ENCODE results near the gene SRP9.
"Not testable (repeated sequence)": the region's sequence is repeated elsewhere in the genome, so short reads cannot be mapped to it uniquely, and the experiment has no call there.

SRP9 gene

DNA sequence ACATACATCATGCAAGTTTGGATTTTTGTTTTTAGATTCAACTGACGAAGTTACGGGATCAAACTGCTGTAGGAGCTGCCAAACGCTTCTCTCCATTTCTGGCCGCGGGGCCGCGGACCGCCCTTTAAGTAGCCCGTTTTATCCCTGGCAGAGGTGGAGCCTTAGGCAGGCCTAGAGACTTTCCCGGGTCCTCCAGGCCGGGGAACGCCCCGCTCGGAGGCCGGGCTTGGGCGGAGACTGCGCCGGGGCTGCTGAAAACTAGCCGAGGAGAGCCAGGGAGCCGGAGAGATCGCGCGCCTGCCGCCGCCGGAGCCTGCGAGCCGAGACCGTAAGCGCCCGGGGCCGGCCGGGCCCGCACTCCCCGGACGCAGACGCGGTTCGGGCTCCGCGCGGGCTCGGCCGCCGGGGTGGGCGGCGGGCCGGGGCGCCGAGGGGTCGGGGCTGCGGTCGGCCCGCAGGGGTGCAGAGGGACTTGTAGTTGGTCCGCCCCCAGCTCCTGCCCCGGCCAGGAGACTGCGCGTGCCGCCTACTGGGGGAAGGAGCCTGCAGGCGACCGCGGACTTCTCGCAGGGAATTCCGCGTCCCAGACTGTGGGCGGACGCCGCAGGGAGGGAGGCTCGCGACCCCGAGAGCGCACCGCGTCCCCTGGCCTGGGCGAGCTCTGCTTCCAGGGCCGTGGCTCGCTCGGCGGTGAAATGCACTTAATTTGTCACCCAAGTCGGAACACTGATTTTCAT, 32.4 kb downstream of the SRP9 start, which contains the start of gene EPHX1:
TSS of gene EPHX1 (plus strand) at position 283 of the 737 bp plus-strand sequence. CDS start 18,606 bp downstream, outside the sequence.
- ATAC-seq (replicated peaks) (peak; percentile 86), DNase-seq (peak; percentile 37 to 48 (median 42))
- peaks cover 7% of the 10 kb centered on the region in 2 donors for H3K4me1 Mint-ChIP-seq (ENCODE audit: low read depth in 2 of 2)
- H3K4me3 Mint-ChIP-seq: peak within 1 kb of the TSS; percentile 80 to 83
- peaks cover 0 to 19% of the 10 kb centered on the region in 2 donors for H3K27me3 Mint-ChIP-seq
- peak within 1 kb of the TSS; percentile 49 to 63 for H3K27ac Mint-ChIP-seq
- H3K36me3 Mint-ChIP-seq (ENCODE audit: insufficient read depth): peaks cover 3% of the 10 kb centered on the region
- H3K9me3 Mint-ChIP-seq: no peaks in the 10 kb centered on the region

DNA sequence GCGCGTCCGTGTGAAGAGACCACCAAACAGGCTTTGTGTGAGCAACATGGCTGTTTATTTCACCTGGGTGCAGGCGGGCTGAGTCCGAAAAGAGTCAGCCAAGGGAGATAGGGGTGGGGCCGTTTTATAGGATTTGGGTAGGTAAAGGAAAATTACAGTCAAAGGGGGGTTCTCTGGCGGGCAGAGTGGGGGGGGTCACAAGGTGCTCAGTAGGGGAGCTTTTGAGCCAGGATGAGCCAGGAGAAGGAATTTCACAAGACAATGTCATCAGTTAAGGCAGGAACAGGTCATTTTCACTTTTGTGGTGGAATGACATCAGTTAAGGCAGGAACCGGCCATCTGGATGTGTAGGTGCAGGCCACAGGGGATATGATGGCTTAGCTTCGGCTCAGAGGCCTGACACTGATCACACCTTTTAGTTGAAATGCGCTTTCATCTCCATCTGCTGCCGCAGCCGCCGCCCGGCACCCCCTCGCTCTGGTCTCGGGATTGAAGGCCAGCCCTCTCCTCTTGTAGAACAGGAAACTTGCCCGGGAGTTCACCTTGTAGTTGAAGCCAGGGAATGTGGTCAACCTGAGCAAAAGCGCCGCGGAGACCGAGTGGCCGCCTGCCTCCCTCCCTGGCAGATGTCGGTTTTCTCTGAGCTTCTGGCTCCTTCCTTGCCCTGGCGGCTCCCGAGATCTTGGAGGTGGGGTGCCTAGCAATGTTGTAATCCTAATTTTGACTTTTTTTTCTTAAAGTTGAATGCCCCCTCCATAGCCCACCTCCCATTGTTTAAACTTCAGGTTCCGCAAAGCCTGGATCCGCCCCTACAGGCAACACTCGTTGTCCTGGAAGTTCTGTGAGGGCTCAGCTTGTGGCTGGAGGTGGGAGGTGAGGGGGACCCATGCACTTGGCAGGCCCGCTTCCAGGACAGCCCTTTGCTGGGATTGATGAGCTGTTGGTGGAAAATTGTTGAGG, 33.2 kb downstream of the SRP9 start:
- not testable (repeated sequence) for DNase-seq; H3K36me3 Mint-ChIP-seq (ENCODE audit: insufficient read depth); H3K4me1 Mint-ChIP-seq (ENCODE audit: low read depth in 2 of 2); ATAC-seq (replicated peaks); H3K9me3 Mint-ChIP-seq
- peak overlapping the region; percentile 80 to 83 for H3K4me3 Mint-ChIP-seq
- peaks cover 0 to 19% of the 10 kb centered on the region in 2 donors for H3K27me3 Mint-ChIP-seq
- H3K27ac Mint-ChIP-seq: peak overlapping the region in 1 of 2 donors; percentile 49

DNA sequence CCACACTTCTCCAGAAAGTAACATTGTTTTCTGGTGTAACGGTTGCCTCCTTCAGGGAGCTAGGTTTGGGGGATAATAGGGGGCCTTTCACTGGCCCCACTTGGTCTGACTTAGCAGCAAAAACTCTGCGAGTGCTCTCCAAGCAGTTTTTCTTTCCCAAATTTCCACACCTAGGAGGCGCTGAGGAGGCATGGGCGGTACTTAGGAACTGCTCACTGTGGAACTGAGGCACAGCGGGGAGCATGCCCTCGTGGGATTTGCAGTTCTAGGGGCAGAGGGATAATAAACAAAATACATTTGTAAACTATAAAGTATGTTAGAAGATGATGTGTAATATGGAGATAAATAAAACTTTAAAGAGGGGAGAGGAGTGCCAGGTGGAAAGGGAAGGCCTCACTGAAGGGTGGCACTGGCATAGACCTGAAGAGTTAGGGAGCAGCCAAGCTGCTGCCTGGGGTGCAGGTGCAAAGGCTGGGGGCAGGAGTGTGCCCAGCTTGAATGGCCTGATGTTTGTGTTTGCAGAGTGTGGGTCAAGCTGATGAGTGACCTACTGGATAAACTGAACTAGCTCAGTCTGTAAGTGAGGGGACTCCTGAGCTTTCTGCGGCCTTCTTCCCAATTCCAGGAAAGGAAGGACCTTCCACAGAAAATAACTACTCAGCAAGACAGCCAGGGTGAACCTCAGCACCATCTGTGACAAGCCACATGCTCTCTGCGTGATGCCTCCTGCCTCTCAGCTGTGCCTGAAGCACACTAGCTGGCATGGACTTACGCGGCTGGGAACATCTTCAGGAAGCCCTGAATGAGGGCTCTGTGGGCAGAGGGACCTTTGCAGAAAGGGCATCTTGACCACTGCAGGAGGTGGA, 34.2 kb downstream of the SRP9 start:
- Mint-ChIP-seq H3K36me3 (ENCODE audit: insufficient read depth) (peaks cover 3% of the 10 kb centered on the region), H3K9me3 (no peaks in the 10 kb centered on the region), H3K27me3 (peaks cover 0 to 19% of the 10 kb centered on the region in 2 donors), H3K4me1 (ENCODE audit: low read depth in 2 of 2) (peaks cover 7% of the 10 kb centered on the region in 2 donors), H3K27ac (no peak overlapping the region), H3K4me3 (no peak overlapping the region)
- ATAC-seq (replicated peaks) (no peak), DNase-seq (no peak)

DNA sequence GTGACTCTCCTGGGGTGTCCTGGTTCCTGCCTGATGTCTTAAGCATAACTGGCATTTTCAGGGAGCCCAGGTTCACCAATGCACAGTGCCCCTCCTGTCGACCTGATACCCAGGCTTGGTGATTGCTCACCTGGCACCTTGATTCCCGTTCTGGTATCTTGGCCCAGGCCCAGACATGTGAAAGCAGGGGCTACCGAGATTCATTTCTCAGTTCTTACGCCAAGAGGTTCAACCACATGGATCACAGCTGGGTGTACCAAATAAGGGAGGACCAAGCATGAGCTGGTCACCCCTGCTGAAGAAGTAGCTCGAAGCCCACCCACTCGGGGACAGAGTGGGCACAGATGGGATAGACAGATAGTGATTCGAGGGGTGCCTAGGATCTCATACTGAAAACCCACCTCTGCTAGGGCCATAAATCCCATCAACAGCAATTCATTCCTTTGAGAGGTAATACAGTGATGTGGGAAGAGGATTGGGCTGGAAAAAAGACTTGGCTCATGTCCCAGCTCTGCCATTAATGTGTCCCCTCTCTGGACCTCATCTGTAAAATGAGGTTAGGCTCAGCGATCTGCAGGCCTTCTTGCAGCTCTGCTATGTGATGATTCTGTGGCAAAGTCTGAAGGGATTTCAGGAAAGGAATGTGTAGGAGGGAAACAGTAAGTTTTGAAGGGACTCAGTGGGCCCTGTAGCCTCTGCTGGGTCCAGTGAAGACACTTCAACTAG, 35.0 kb downstream of the SRP9 start:
- Mint-ChIP-seq H3K4me1 (ENCODE audit: low read depth in 2 of 2) (peaks cover 7% of the 10 kb centered on the region in 2 donors), H3K9me3 (no peaks in the 10 kb centered on the region), H3K27ac (no peak overlapping the region), H3K36me3 (ENCODE audit: insufficient read depth) (peaks cover 3% of the 10 kb centered on the region), H3K27me3 (peaks cover 0 to 19% of the 10 kb centered on the region in 2 donors), H3K4me3 (no peak overlapping the region)
- DNase-seq: no peak
- no peak for ATAC-seq (replicated peaks)

DNA sequence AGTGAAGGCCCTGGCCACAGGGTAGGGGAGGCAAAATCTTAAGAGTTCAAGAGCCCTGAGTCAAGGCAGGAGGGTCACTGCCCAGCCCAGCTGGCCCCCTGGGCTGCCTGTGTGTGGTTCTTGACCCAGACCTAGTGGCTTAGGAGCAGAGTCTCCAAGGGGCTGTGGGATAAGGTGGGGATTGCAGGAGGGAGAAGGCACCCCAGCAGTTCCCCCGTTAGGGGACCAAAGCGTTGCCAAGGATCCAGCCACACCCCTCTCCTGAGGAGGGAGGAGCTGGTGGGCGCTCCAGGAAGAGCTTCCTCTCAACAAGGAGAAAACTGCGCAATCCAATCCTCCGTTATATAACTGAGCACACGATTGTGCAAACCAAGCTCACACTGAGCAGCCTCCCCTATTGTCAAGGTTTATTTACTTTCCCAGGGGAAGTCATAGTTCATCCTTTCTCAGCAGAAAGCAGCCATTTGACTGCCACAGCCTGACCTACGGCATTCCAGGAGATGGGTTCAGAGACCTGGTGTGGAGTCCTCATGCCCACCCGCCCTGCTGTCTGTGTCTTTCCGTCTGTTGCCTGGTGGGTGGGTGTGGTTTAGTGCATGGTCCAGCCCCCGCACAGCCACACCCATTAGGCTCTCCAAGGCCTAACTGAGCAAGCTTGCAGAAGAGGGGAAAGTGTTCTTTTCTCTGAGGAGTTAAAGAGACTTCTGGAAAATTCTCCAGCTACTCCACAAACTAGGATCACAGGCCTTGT, 35.8 kb downstream of the SRP9 start:
- H3K4me1 Mint-ChIP-seq (ENCODE audit: low read depth in 2 of 2): peaks cover 7% of the 10 kb centered on the region in 2 donors
- H3K9me3 Mint-ChIP-seq: no peaks in the 10 kb centered on the region
- no peak for ATAC-seq (replicated peaks)
- H3K36me3 Mint-ChIP-seq (ENCODE audit: insufficient read depth): peaks cover 3% of the 10 kb centered on the region
- H3K4me3 Mint-ChIP-seq: no peak overlapping the region
- no peak for DNase-seq
- H3K27ac Mint-ChIP-seq: no peak overlapping the region
- peaks cover 0 to 16% of the 10 kb centered on the region in 2 donors for H3K27me3 Mint-ChIP-seq

DNA sequence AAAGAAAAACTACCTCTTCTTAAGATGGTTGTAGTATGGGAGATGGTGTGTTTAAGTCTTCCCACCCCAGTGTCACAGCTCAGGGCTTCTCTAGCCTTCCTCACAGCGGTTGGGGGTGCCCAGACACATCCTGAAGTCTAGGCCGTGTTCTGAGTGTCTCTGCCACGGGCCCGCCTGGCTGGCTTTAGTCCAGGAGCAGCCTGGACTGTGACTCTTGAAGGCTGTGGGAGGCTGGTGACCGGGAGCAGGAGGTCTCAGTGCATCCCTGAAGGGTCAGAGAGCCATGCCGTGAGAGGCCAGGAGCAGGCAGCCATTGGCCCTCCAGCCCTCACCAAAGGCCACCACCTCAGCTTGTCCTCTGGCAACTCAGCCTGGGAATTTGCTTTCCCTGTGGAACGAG, 36.8 kb downstream of the SRP9 start:
- H3K4me1 Mint-ChIP-seq (ENCODE audit: low read depth in 2 of 2): peaks cover 4 to 7% of the 10 kb centered on the region in 2 donors

DNA sequence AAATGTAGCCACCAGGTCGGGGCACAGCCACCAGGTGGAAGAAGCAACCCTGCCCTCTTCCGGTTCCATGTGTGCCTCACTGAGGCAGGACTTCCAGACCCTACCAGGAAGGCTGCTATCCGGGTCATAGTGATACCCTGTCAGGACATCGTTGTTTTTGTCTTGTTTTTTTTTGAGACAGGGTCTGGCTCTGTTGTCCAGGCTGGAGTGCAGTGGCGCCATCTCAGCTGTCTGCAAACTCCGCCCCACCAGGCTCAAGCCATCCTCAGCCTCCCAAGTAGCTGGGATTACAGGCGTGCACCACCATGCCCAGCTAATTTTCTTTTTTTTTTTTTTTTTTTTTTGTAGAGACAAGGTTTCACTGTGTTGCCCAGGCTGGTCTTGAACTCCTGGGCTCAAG, 37.5 kb downstream of the SRP9 start:
- ATAC-seq (replicated peaks); H3K36me3 Mint-ChIP-seq (ENCODE audit: insufficient read depth); H3K4me1 Mint-ChIP-seq (ENCODE audit: low read depth in 2 of 2); DNase-seq; H3K4me3 Mint-ChIP-seq; H3K27me3 Mint-ChIP-seq; H3K27ac Mint-ChIP-seq; H3K9me3 Mint-ChIP-seq: not testable (repeated sequence)

More for the DNA sequence above, 36.8 kb downstream of the SRP9 start:
- peaks cover 0 to 8% of the 10 kb centered on the region in 2 donors for H3K27me3 Mint-ChIP-seq
- H3K27ac Mint-ChIP-seq: no peak overlapping the region
- H3K9me3 Mint-ChIP-seq: no peaks in the 10 kb centered on the region
- ATAC-seq (replicated peaks): no peak
- no peaks in the 10 kb centered on the region for H3K36me3 Mint-ChIP-seq (ENCODE audit: insufficient read depth)
- no peak for DNase-seq
- H3K4me3 Mint-ChIP-seq: no peak overlapping the region

DNA sequence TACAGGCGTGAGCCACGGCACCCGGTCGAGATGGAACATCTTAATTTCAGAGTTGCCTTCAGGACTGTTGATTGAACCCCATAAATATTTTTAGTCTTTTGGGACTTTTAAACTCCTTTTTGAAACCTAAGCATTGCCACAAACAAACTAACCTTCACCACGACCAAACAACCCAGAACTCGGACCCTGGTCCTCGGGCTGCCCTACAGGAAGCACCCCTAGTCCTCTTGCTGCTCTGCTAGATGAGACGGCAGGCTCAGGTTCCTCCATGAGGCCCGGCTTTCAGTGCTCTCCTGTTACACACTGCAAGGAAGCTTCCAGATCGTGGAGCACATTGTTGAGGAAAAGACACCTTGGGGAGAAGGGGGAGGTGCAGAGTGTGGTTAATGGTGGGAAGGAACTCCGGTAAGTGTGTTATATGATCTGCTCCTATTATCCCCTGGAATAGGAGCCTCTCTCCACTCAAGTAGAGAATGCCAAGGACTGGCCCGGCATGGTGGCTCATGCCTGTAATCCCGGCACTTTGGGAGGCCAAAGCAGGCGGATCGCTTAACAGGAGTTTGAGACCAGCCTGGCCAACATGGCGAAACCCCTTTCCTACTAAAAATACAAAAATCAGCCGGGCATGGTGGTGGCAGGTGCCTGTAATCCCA, 38.0 kb downstream of the SRP9 start:
- no peak overlapping the region for H3K4me3 Mint-ChIP-seq
- H3K36me3 Mint-ChIP-seq (ENCODE audit: insufficient read depth): no peaks in the 10 kb centered on the region
- DNase-seq: no peak
- no peak overlapping the region for H3K27ac Mint-ChIP-seq
- H3K27me3 Mint-ChIP-seq: peaks cover 0 to 4% of the 10 kb centered on the region in 2 donors
- ATAC-seq (replicated peaks): no peak
- no peaks in the 10 kb centered on the region for H3K9me3 Mint-ChIP-seq
- H3K4me1 Mint-ChIP-seq (ENCODE audit: low read depth in 2 of 2): peaks cover 0 to under 1% of the 10 kb centered on the region in 2 donors

DNA sequence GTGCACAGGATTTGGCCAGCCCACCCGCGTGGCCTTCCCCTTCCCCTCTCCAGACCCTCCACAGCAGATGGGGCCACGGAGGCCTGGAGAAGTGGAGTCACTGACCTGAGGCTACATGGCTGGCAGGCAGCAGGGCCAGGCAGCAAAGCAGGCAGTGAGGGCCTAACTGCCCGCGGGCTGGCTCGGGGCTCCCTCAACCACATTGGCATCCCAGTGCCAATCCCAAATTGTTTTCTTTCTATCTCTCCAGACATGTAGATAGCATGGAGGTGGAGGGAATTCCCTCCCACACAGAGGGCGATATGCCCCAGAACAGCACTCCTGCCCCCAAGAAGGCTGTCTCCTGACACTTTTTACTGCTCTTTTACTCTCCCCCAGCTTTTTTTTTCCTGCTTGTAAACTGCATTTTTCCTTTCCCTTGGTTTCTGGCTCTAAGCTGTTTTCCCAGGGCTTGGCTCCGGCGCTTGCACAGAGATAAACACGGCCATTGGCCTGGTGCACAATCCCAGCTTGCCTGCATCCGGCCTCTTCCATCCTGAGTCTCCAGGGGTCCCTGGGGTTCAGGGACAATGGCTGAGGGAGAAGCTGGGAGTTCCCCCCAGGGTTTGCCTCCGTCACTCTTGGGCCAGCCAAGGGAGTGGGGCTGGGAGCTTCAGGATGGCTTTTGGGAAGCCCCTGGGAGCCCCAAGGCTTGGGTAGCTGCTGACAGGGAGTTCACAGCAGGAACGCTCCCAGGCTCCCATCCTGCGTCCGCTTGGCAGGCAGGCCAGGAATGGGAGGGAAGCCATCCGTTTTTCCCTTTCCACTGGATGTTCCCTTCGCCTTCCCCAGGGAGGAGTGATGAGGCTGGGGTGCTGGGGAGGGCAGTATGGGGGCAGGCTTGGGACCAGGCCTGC, 39.3 kb downstream of the SRP9 start:
- DNase-seq: no peak
- Mint-ChIP-seq H3K27ac (no peak overlapping the region), H3K27me3 (no peaks in the 10 kb centered on the region), H3K9me3 (no peaks in the 10 kb centered on the region), H3K4me1 (ENCODE audit: low read depth in 2 of 2) (no peaks in the 10 kb centered on the region), H3K4me3 (no peak overlapping the region), H3K36me3 (ENCODE audit: insufficient read depth) (no peaks in the 10 kb centered on the region)
- ATAC-seq (replicated peaks): no peak

DNA sequence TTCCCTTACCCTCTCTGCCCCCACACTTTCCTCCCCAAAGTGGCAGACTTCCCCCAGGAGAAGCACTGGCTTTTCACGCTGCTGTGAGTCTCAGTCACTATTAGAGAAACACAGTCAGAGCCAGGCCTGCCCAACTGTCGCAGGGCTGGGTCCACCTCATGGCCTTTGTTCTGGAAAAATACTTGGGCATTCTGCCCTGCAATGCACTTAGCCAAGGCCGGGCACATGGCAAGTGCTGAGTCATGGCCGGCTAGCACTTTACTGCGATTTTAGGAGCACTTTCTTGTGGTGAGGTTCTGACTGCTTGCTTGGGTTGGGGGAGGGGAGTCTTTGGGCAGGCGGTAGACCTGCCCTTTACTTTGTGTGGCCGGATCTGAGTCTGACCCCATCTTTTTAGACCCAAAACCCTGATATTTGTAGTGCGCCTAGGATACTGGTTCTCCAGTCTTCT, 40.0 kb downstream of the SRP9 start:
- DNase-seq: no peak
- H3K36me3 Mint-ChIP-seq (ENCODE audit: insufficient read depth): no peaks in the 10 kb centered on the region
- no peaks in the 10 kb centered on the region for H3K9me3 Mint-ChIP-seq

DNA sequence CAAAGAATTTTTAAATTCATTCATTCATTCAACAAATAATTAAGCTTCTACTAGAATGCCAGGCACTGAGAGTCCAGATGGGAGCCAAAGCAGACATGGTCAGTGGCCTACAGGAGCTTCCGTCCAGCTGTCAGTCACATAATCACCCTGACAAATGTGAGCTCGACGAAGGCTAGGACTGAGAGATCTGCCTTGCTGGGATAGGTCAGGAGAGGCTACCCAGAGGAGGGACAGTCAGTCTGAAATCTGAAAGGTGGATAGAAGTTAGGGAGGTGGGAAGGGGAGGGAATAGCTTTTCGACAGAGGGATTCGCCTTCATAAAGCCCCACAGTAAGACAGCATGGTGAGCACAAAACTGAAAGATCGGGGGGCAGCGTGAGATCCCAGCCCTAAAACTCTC, 40.6 kb downstream of the SRP9 start:
- Mint-ChIP-seq H3K4me3 (no peak overlapping the region), H3K36me3 (ENCODE audit: insufficient read depth) (no peaks in the 10 kb centered on the region), H3K27me3 (no peaks in the 10 kb centered on the region), H3K4me1 (ENCODE audit: low read depth in 2 of 2) (no peaks in the 10 kb centered on the region), H3K9me3 (no peaks in the 10 kb centered on the region), H3K27ac (peak overlapping the region in 1 of 2 donors; percentile 10)
- DNase-seq: no peak
- no peak for ATAC-seq (replicated peaks)

More for the DNA sequence above, 40.0 kb downstream of the SRP9 start:
- no peak for ATAC-seq (replicated peaks)
- Mint-ChIP-seq H3K4me3 (no peak overlapping the region), H3K27ac (peak overlapping the region in 1 of 2 donors; percentile 10), H3K27me3 (no peaks in the 10 kb centered on the region), H3K4me1 (ENCODE audit: low read depth in 2 of 2) (no peaks in the 10 kb centered on the region)

All from effector memory CD8-positive, alpha-beta T cell (primary cell).